Chondrocyte (in vitro differentiated cells): Measurements from ENCODE around the gene VCL. TPM values are rescaled to one million over a fixed set of nuclear protein-coding genes. Genes with fewer than 3 reads are reported as not detected.
A peak's percentile ranks its signal among the peaks of the same experiment; 100 is the strongest.
"Not testable (repeated sequence)": the region's sequence is repeated elsewhere in the genome, so short reads cannot be mapped to it uniquely, and the experiment has no call there.

ENCODE experiments used
- DNase-seq: peaks from one replicate; pipeline ENCODE4 v3.0.0; 2021; ENCODE audit warnings: mixed read lengths, low spot score
- H3K27ac Mint-ChIP-seq: one replicate; pipeline ENCODE4 v1.8.0; 2021; ENCODE audit warnings: mild to moderate bottlenecking, moderate library complexity, mixed read lengths; ENCODE audit not compliant: unreplicated experiment
- H3K27me3 Mint-ChIP-seq: 2 replicates; pipeline ENCODE4 v1.8.0; 2021; ENCODE audit warnings: low read depth, mixed read lengths
- H3K36me3 Mint-ChIP-seq: 2 replicates; pipeline ENCODE4 v1.8.0; 2021; ENCODE audit warnings: low read depth, mixed read lengths
- H3K4me1 Mint-ChIP-seq: 2 replicates; pipeline ENCODE4 v1.8.0; 2021; ENCODE audit warnings: low read depth, mild to moderate bottlenecking, mixed read lengths
- H3K4me3 Mint-ChIP-seq: one replicate; pipeline ENCODE4 v1.8.0; 2021; ENCODE audit warnings: mild to moderate bottlenecking, moderate library complexity, mixed read lengths; ENCODE audit not compliant: unreplicated experiment
- H3K9me3 Mint-ChIP-seq: 2 replicates; pipeline ENCODE4 v1.8.0; 2021; ENCODE audit warnings: low read depth, mixed read lengths
- CTCF ChIP-seq: fragments of 200-600 bp; sonication (generic); IDR thresholded peaks from 2 replicates; pipeline ENCODE4 v1.5.0; 2021; ENCODE audit warnings: antibody characterized with exemption, mild to moderate bottlenecking, moderate library complexity
- total RNA-seq: library from RNA; stranded (reverse); gene quantifications from 3 replicates; pipeline ENCODE4 v1.2.1, GENCODE V29; 2021

The VCL gene
- total RNA-seq, 1 donor from 2014 or later = 498 TPM

- TF ChIP-seq CTCF = no peak
- Mint-ChIP-seq H3K4me3 (peak overlapping the region; percentile 27), H3K36me3 (peaks cover 3% of the 10 kb centered on the region), H3K4me1 (peaks cover 80% of the 10 kb centered on the region), H3K9me3 (no peaks in the 10 kb centered on the region), H3K27me3 (no peaks in the 10 kb centered on the region), H3K27ac (peak overlapping the region; percentile 93)
- no peak for DNase-seq
Observed at GRCh38 chr10:74056050-74056818, 58.3 kb downstream of the VCL start.

DNA sequence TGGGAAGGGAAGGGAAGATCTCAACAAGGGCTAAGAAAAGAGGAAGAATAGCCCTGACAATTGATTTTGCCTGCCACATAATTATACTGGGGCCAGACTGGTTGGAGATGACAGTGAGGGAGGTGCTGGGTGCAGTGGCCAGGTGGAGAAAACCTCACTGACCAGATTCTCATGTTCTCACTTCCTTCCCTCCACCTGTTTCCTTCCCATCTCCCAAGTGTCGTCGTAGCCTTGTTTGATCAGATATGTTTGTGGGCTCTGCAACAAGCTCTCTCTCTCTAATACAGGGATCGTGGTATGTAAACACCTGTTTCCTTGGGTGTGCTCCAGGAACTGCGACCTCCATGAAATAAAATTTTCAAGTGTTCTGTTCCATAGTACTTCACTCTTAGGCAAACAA lies 60.2 kb downstream of the VCL start:
- no peaks in the 10 kb centered on the region for H3K27me3 Mint-ChIP-seq
- H3K4me1 Mint-ChIP-seq = peaks cover 72% of the 10 kb centered on the region
- no peak overlapping the region for H3K4me3 Mint-ChIP-seq
- peak overlapping the region; percentile 68 for H3K27ac Mint-ChIP-seq
- no peak for DNase-seq
- H3K36me3 Mint-ChIP-seq = peaks cover 6% of the 10 kb centered on the region
- no peak for TF ChIP-seq CTCF
- peaks cover under 1% of the 10 kb centered on the region for H3K9me3 Mint-ChIP-seq

GRCh38 chr10:74058658-74059057 lies 60.7 kb downstream of the VCL start:
- Mint-ChIP-seq H3K9me3 (peaks cover 6% of the 10 kb centered on the region), H3K4me3 (no peak overlapping the region), H3K27ac (peak overlapping the region; percentile 53), H3K36me3 (peaks cover 10% of the 10 kb centered on the region), H3K27me3 (no peaks in the 10 kb centered on the region), H3K4me1 (peaks cover 69% of the 10 kb centered on the region)
- DNase-seq = no peak
- peak; percentile 40 for TF ChIP-seq CTCF

DNA sequence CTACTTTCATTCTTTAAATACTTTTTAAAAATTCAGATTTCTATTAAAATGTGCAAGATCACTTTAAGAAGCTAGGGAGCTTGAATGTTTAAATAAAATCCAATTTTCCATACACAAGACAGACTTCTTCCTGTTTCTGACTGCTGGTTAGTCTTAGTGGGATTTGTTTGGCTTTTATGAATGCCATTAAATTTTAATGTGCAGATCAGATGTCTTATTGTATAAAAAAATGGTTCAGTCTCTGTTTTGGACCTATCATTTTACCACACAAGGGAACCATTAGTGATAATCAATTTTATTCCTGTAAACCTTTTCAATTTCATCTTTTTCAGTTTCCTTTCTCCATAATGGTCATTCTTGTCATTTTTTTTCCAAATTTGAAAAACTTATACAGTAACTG lies 63.2 kb downstream of the VCL start:
- peaks cover 13% of the 10 kb centered on the region for H3K9me3 Mint-ChIP-seq
- peak overlapping the region; percentile 50 for H3K27ac Mint-ChIP-seq
- H3K27me3 Mint-ChIP-seq = no peaks in the 10 kb centered on the region
- no peak overlapping the region for H3K4me3 Mint-ChIP-seq
- no peak for TF ChIP-seq CTCF
- no peak for DNase-seq
- peaks cover 18% of the 10 kb centered on the region for H3K36me3 Mint-ChIP-seq
- peaks cover 60% of the 10 kb centered on the region for H3K4me1 Mint-ChIP-seq

DNA sequence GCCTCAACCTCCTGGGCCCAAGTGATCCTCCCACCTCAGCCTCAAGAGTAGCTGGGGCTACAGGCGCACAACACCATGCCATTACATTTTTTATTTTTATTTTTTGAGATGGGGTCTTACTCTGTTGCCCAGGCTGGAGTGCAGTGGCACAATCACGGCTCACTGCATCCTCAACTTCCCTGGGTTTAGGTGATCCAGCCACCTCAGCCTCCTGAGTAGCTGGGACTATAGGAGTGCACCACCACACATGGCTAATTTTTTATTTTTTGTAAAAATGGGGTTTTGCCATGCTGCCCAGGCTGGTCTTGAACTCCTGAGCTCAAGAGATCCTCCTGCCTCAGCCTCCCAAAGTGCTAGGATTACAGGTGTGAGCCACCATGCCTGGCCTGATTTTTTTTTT lies 64.1 kb downstream of the VCL start:
- H3K4me1 Mint-ChIP-seq = peaks cover 53% of the 10 kb centered on the region
- peaks cover 13% of the 10 kb centered on the region for H3K9me3 Mint-ChIP-seq
- peak overlapping the region; percentile 60 for H3K27ac Mint-ChIP-seq
- not testable (repeated sequence) for H3K4me3 Mint-ChIP-seq, DNase-seq, H3K27me3 Mint-ChIP-seq
- H3K36me3 Mint-ChIP-seq = peaks cover 20% of the 10 kb centered on the region

DNA sequence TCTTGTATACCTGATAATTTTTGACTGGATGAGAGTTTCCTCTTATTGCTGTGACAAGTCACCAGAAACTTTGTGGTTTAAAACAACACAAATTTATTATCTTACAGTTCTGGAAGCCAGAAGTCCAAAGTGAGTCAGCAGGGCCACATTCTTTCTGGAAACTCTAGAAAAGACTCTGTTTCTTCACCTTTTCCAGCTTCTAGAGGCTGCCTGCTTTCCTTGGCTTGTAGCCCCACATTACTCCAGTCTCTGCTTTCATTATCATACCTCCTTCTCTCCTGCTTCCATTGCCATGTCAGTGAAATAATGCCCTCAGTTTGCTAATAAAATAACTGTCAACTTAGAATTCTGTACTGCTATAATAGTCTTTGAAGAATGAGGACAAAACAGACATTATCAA lies 65.3 kb downstream of the VCL start:
- H3K9me3 Mint-ChIP-seq = peaks cover 13% of the 10 kb centered on the region
- no peak for TF ChIP-seq CTCF

More for the DNA sequence above, 65.3 kb downstream of the VCL start:
- no peak for DNase-seq
- H3K36me3 Mint-ChIP-seq = peaks cover 20% of the 10 kb centered on the region
- H3K27ac Mint-ChIP-seq = peak overlapping the region; percentile 25
- H3K4me1 Mint-ChIP-seq = peaks cover 51% of the 10 kb centered on the region
- no peak overlapping the region for H3K4me3 Mint-ChIP-seq
- no peaks in the 10 kb centered on the region for H3K27me3 Mint-ChIP-seq
